IMR-90 (cell line): ENCODE measurements around the gene SCRN2. TPM values are rescaled to one million over a fixed set of nuclear protein-coding genes. Genes with fewer than 3 reads are reported as not detected.
A peak's percentile ranks its signal among the peaks of the same experiment; 100 is the strongest.

Experiments
- ATAC-seq: fragments of 200-7000 bp; cut with Tn5 transposase; 2 replicates; pipeline ENCODE4 v1.9.1; 2020; ENCODE audit warnings: low read depth, mild to moderate bottlenecking, moderate library complexity
- BruUV-seq: library from RNA; stranded (reverse); fragments of 400-500 nt; replicated peaks from 2 replicates; lab custom pipeline; 2021; lab: Mats Ljungman, UMichigan
- CTCF ChIA-PET: fragments of 300-600 bp; formaldehyde crosslinking; extraction: SDS; loops from one replicate; lab custom pipeline; 2021; ENCODE audit warnings: antibody characterized with exemption; lab: Yijun Ruan, JAX
- POLR2A ChIA-PET: fragments of 300-600 bp; sonication (Branson Sonifier 250); formaldehyde crosslinking; loops from one replicate; lab custom pipeline; 2022; ENCODE audit warnings: antibody characterized with exemption; ENCODE audit not compliant: unreplicated experiment; lab: Charles Lee
- DNase-seq: peaks from one replicate; pipeline ENCODE4 v3.0.0; 2013
- H2AFZ ChIP-seq: replicated peaks from 2 replicates; pipeline ENCODE3; 2013; ENCODE audit warnings: low read length, mild to moderate bottlenecking; ENCODE audit not compliant: poor library complexity
- H2AK5ac ChIP-seq: 2 replicates; pipeline ENCODE4 v1.6.1; 2013; ENCODE audit warnings: low read depth, low read length, inconsistent platforms
- H2AK9ac ChIP-seq: replicated peaks from 2 replicates; pipeline ENCODE3; 2013; ENCODE audit warnings: mild to moderate bottlenecking, low read depth, low read length, moderate library complexity; ENCODE audit not compliant: poor library complexity
- H2BK120ac ChIP-seq: 2 replicates; pipeline ENCODE4 v1.6.1; 2013; ENCODE audit warnings: low read depth, low read length, inconsistent platforms
- H2BK15ac ChIP-seq: 3 replicates; pipeline ENCODE4 v1.6.1; 2013; ENCODE audit warnings: low read depth, low read length, inconsistent platforms
- H2BK20ac ChIP-seq: 2 replicates; pipeline ENCODE4 v1.6.1; 2013; ENCODE audit warnings: low read depth, mild to moderate bottlenecking, inconsistent platforms, low read length, moderate library complexity
- H2BK5ac ChIP-seq: 2 replicates; pipeline ENCODE4 v1.6.1; 2013; ENCODE audit warnings: mild to moderate bottlenecking, low read depth, low read length, inconsistent platforms; ENCODE audit not compliant: poor library complexity, severe bottlenecking
- H3K14ac ChIP-seq: replicated peaks from 2 replicates; pipeline ENCODE4 v1.6.1; 2013; ENCODE audit warnings: low read depth, low read length, inconsistent platforms
- H3K18ac ChIP-seq: 2 replicates; pipeline ENCODE4 v1.6.1; 2013; ENCODE audit warnings: low read depth, low read length, control low read depth
- H3K23ac ChIP-seq: 2 replicates; pipeline ENCODE4 v1.6.1; 2013; ENCODE audit warnings: low read depth, low read length, inconsistent platforms
- H3K27ac ChIP-seq: 2 replicates; pipeline ENCODE4 v1.5.1; 2013; ENCODE audit warnings: mild to moderate bottlenecking, control low read depth, low read length; ENCODE audit not compliant: insufficient read depth
- H3K27me3 ChIP-seq: 2 replicates; pipeline ENCODE4 v1.6.1; 2013; ENCODE audit warnings: low read length; ENCODE audit not compliant: control insufficient read depth, insufficient read depth
- H3K36me3 ChIP-seq: 2 replicates; pipeline ENCODE4 v1.6.1; 2013; ENCODE audit warnings: low read length, mixed read lengths; ENCODE audit not compliant: control insufficient read depth, insufficient read depth
- H3K4ac ChIP-seq: 2 replicates; pipeline ENCODE4 v1.6.1; 2013; ENCODE audit warnings: low read depth, low read length, inconsistent platforms
- H3K4me1 ChIP-seq: 2 replicates; pipeline ENCODE4 v1.6.1; 2013; ENCODE audit warnings: low read length, mixed read lengths; ENCODE audit not compliant: control insufficient read depth, insufficient read depth
- H3K4me2 ChIP-seq: 2 replicates; pipeline ENCODE4 v1.6.1; 2013; ENCODE audit warnings: low read depth, mild to moderate bottlenecking, control low read depth, low read length, moderate library complexity
- H3K4me3 ChIP-seq: 2 replicates; pipeline ENCODE4 v1.5.1; 2013; ENCODE audit warnings: low read depth, mild to moderate bottlenecking, control low read depth, low read length, moderate library complexity; ENCODE audit not compliant: insufficient read depth
- H3K56ac ChIP-seq: 2 replicates; pipeline ENCODE4 v1.6.1; 2013; ENCODE audit warnings: low read length, inconsistent platforms; ENCODE audit not compliant: insufficient read depth; ENCODE audit errors: extremely low read depth
- H3K79me1 ChIP-seq, 2 experiments: 2 replicates each; pipeline ENCODE4 v1.6.1; 2013; ENCODE audit warnings: low read length in 2 of 2, inconsistent platforms in 1 of 2, low read depth in 1 of 2
- H3K9ac ChIP-seq: 2 replicates; pipeline ENCODE4 v1.6.1; 2013; ENCODE audit warnings: low read depth, low read length, control low read depth
- H3K9me1 ChIP-seq: 2 replicates; pipeline ENCODE4 v1.6.1; 2013; ENCODE audit warnings: low read length, inconsistent platforms; ENCODE audit not compliant: insufficient read depth
- H3K9me3 ChIP-seq: 2 replicates; pipeline ENCODE4 v1.6.1; 2013; ENCODE audit warnings: low read length; ENCODE audit not compliant: control insufficient read depth, insufficient read depth
- H4K20me1 ChIP-seq: 2 replicates; pipeline ENCODE4 v1.6.1; 2013; ENCODE audit warnings: low read length, inconsistent platforms; ENCODE audit not compliant: insufficient read depth
- H4K5ac ChIP-seq: 2 replicates; pipeline ENCODE4 v1.6.1; 2013; ENCODE audit warnings: mild to moderate bottlenecking, low read depth, low read length, control low read depth
- H4K8ac ChIP-seq, 2 experiments: 2 replicates each; pipeline ENCODE4 v1.6.1; 2013; ENCODE audit warnings: low read depth in 2 of 2, low read length in 2 of 2, control low read depth in 1 of 2, inconsistent platforms in 1 of 2
- H4K91ac ChIP-seq: 2 replicates; pipeline ENCODE4 v1.6.1; 2013; ENCODE audit warnings: low read depth, low read length, inconsistent platforms; ENCODE audit not compliant: insufficient read depth
- BHLHE40 ChIP-seq: fragments of 150-350 bp; IDR thresholded peaks from 2 replicates; pipeline ENCODE4 v1.6.1; 2016; ENCODE audit warnings: mild to moderate bottlenecking, low read depth, low read length
- CEBPB ChIP-seq: IDR thresholded peaks from 2 replicates; pipeline ENCODE4 v1.6.1; 2012; ENCODE audit warnings: low read depth, low read length, improper control_type of control experiment
- CHD1 ChIP-seq: IDR thresholded peaks from 2 replicates; pipeline ENCODE4 v1.6.1; 2012; ENCODE audit warnings: low read depth, low read length, improper control_type of control experiment
- FOS ChIP-seq: fragments of 150-350 bp; IDR thresholded peaks from 2 replicates; pipeline ENCODE4 v1.6.1; 2016; ENCODE audit warnings: low read depth, low read length
- MAFK ChIP-seq: IDR thresholded peaks from 2 replicates; pipeline ENCODE4 v1.6.1; 2012; ENCODE audit warnings: low read depth, low read length, improper control_type of control experiment
- MAZ ChIP-seq: IDR thresholded peaks from 2 replicates; pipeline ENCODE4 v1.6.1; 2012; ENCODE audit warnings: low read depth, mild to moderate bottlenecking, low read length, improper control_type of control experiment, moderate library complexity, borderline replicate concordance
- MXI1 ChIP-seq: IDR thresholded peaks from 2 replicates; pipeline ENCODE4 v1.6.1; 2012; ENCODE audit warnings: low read depth, mild to moderate bottlenecking, low read length, moderate library complexity, borderline replicate concordance
- NFE2L2 ChIP-seq: fragments of 150-350 bp; IDR thresholded peaks from 2 replicates; pipeline ENCODE4 v1.6.1; 2016; ENCODE audit warnings: low read depth, mild to moderate bottlenecking, low read length
- POLR2A ChIP-seq: IDR thresholded peaks from 2 replicates; pipeline ENCODE4 v1.6.1; 2012; ENCODE audit warnings: mild to moderate bottlenecking, low read depth, low read length
- RCOR1 ChIP-seq: IDR thresholded peaks from 2 replicates; pipeline ENCODE4 v1.6.1; 2012; ENCODE audit warnings: mild to moderate bottlenecking, low read length, improper control_type of control experiment; ENCODE audit not compliant: insufficient replicate concordance
- RFX5 ChIP-seq: IDR thresholded peaks from 2 replicates; pipeline ENCODE4 v1.8.0; 2012; ENCODE audit warnings: low read depth, mild to moderate bottlenecking, low read length, moderate library complexity
- SMC3 ChIP-seq: fragments of 150-350 bp; IDR thresholded peaks from 2 replicates; pipeline ENCODE4 v1.6.1; 2016; ENCODE audit warnings: low read depth, mild to moderate bottlenecking, antibody characterized with exemption, low read length, moderate library complexity
- WGBS, 2 experiments: methylation state at CpG; one replicate each; pipeline versions ENCODE4 v1.1.5 to v1.1.7; 2013; ENCODE audit warnings: missing lambda C conversion rate in 2 of 2; ENCODE audit not compliant: insufficient read length in 1 of 2; ENCODE audit errors: extremely low coverage in 2 of 2; 5-methylcytosine and 5-hydroxymethylcytosine counted together
- dilution Hi-C: fragments of 300-500 bp; cut with HindIII; formaldehyde crosslinking; loops from one replicate; pipeline ENCODE4 v1.14.3; 2018; ENCODE audit warnings: low sequenced_read_pairs; ENCODE audit not compliant: unreplicated experiment
- in situ Hi-C: fragments of 300-500 bp; cut with MboI; formaldehyde crosslinking; loops from 3 replicates; pipeline ENCODE4 v1.14.3; 2019; ENCODE audit warnings: low sequenced_read_pairs, inconsistent platforms, mixed read lengths
- intact Hi-C: fragments of 100-400 bp; cut with micrococcal nuclease; formaldehyde crosslinking; loops from 2 replicates; pipeline ENCODE4 v1.10.0; 2022
- polyA plus RNA-seq, 3 experiments: library from polyadenylated mRNA; depleted of rRNA; stranded (reverse); fragments of >200 nt; gene quantifications; 2 replicates each; pipeline ENCODE4 v1.2.3, GENCODE V29; 2012; ENCODE audit warnings: low replicate concordance in 1 of 3
- total RNA-seq: library from RNA; depleted of rRNA; stranded (reverse); fragments of >200 nt; gene quantifications from 2 replicates; pipeline ENCODE4 v1.2.3, GENCODE V29; 2012
- TF ChIP-seq, protein P1 (sequence below): conservative IDR thresholded peaks from 2 replicates; pipeline ENCODE4 v1.5.1; 2012; ENCODE audit warnings: mild to moderate bottlenecking, low read depth, low read length, improper control_type of control experiment
- TF ChIP-seq, protein P2 (sequence below): fragments of 150-350 bp; IDR thresholded peaks from 2 replicates; pipeline ENCODE4 v1.6.1; 2016; ENCODE audit warnings: low read depth, mild to moderate bottlenecking, low read length, moderate library complexity, borderline replicate concordance
- TF ChIP-seq, protein P3 (sequence below): fragments of 150-350 bp; IDR thresholded peaks from 2 replicates; pipeline ENCODE4 v1.6.1; 2017; ENCODE audit warnings: mild to moderate bottlenecking, antibody characterized with exemption, low read length, low read depth

SCRN2 gene
- total and polyA plus RNA-seq, 2 of the 4 experiments (the other 2 are of a cell fraction) = 17.2 to 31.0 TPM

DNA sequence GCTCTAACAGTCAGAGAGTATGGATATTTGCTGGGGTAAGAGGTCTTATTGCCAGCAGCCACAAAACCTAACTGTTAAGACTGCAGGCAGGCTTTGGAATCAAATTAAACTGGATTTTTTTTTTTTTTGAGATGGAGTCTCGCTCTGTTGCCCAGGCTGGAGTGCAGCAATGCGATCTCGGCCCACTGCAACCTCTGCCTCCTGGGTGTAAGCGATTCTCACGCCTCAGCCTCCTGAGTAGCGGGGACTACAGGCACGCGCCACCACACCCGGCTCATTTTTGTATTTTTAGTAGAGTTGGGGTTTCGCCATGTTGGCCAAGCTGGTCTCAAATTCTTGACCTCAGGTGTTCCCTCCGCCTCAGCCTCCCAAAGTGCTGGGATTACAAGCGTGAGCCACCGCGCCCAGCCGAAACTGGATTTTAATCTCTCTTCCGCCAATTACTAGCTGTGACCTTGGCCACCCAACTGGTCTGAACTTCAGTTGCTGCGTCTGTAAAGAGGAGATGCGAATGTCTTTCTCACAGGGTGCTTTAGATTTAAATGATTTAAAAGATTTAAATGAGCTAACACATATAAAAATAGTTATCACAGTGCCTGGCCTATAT, 10.6 kb downstream of the SCRN2 start:
- 54% methylated on average over 5 of the region's 18 CpGs; no CpG with 5 or more reads in 1 of the 2 experiments for WGBS, 2 experiments
- Histone ChIP-seq H2AK9ac (no peak overlapping the region), H2AK5ac (no peak overlapping the region), H3K36me3 (peaks cover 20% of the 10 kb centered on the region), H3K18ac (no peak overlapping the region), H4K91ac (no peak overlapping the region), H4K20me1 (peaks cover 3% of the 10 kb centered on the region; the same call in 1 of the 2 replicates), H4K8ac (peak overlapping the region; percentile 87 to 97; a peak in 3 of 4 replicates), H3K27ac (no peak overlapping the region; the same call in 1 of the 2 replicates), H3K4me2 (peak overlapping the region; percentile 82), H3K4me3 (peak overlapping the region; percentile 84), H3K27me3 (no peaks in the 10 kb centered on the region), H3K23ac (no peak overlapping the region), H3K9me1 (peaks cover 13% of the 10 kb centered on the region), H2BK5ac (no peak overlapping the region), H3K9me3 (no peaks in the 10 kb centered on the region), H4K5ac (no peak overlapping the region), H2BK20ac (no peak overlapping the region), H3K4me1 (peaks cover 6% of the 10 kb centered on the region), H2BK15ac (no peak overlapping the region), H2BK120ac (no peak overlapping the region), H3K9ac (peak overlapping the region; percentile 83), H3K14ac (no peak overlapping the region), H3K79me1 (peaks cover 17 to 28% of the 10 kb centered on the region in 2 experiments), H3K4ac (0 out of 2 replicates have a peak overlapping the region, but pooled peaks have one; percentile 5), H2AFZ (no peak overlapping the region), H3K56ac (0 out of 2 replicates have a peak overlapping the region, but pooled peaks have one; percentile 51)
- dilution Hi-C loops (no loop called here), in situ Hi-C loops (no loop called here), intact Hi-C loops (no loop called here)
- no peak for DNase-seq
- ATAC-seq = no peak
- CTCF ChIA-PET = interaction anchor here (1.2 kb wide), 2 partner anchors 8 to 61 kb away, joined by 3 read pairs; no protein-coding TSS in a partner anchor
- BruUV-seq = no TSS peak
- POLR2A ChIA-PET = interaction anchor here (0.5 kb wide), 1 partner anchor 720 kb away, joined by 3 read pairs; no protein-coding TSS in a partner anchor
- no peak for TF ChIP-seq CHD1
- no peak for TF ChIP-seq NFE2L2
- TF ChIP-seq MXI1 = no peak
- TF ChIP-seq, protein P1, sequence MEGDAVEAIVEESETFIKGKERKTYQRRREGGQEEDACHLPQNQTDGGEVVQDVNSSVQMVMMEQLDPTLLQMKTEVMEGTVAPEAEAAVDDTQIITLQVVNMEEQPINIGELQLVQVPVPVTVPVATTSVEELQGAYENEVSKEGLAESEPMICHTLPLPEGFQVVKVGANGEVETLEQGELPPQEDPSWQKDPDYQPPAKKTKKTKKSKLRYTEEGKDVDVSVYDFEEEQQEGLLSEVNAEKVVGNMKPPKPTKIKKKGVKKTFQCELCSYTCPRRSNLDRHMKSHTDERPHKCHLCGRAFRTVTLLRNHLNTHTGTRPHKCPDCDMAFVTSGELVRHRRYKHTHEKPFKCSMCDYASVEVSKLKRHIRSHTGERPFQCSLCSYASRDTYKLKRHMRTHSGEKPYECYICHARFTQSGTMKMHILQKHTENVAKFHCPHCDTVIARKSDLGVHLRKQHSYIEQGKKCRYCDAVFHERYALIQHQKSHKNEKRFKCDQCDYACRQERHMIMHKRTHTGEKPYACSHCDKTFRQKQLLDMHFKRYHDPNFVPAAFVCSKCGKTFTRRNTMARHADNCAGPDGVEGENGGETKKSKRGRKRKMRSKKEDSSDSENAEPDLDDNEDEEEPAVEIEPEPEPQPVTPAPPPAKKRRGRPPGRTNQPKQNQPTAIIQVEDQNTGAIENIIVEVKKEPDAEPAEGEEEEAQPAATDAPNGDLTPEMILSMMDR = no peak
- no peak for TF ChIP-seq MAFK
- TF ChIP-seq MAZ = no peak
- TF ChIP-seq, protein P2, sequence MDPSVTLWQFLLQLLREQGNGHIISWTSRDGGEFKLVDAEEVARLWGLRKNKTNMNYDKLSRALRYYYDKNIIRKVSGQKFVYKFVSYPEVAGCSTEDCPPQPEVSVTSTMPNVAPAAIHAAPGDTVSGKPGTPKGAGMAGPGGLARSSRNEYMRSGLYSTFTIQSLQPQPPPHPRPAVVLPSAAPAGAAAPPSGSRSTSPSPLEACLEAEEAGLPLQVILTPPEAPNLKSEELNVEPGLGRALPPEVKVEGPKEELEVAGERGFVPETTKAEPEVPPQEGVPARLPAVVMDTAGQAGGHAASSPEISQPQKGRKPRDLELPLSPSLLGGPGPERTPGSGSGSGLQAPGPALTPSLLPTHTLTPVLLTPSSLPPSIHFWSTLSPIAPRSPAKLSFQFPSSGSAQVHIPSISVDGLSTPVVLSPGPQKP = no peak
- no peak for TF ChIP-seq SMC3
- TF ChIP-seq, protein P3, sequence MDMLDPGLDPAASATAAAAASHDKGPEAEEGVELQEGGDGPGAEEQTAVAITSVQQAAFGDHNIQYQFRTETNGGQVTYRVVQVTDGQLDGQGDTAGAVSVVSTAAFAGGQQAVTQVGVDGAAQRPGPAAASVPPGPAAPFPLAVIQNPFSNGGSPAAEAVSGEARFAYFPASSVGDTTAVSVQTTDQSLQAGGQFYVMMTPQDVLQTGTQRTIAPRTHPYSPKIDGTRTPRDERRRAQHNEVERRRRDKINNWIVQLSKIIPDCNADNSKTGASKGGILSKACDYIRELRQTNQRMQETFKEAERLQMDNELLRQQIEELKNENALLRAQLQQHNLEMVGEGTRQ = no peak
- TF ChIP-seq CEBPB = no peak
- TF ChIP-seq POLR2A = no peak
- TF ChIP-seq RCOR1 = no peak
- no peak for TF ChIP-seq RFX5
- no peak for TF ChIP-seq FOS
- TF ChIP-seq BHLHE40 = no peak
